Mesendoderm (in vitro differentiated cells): ENCODE measurements around the gene RPUSD3.
"Not testable (repeated sequence)": the region's sequence is repeated elsewhere in the genome, so short reads cannot be mapped to it uniquely, and the experiment has no call there.

ENCODE experiments used
- DNase-seq: peaks from one replicate; pipeline ENCODE4 v3.0.0; 2013
- H2AK5ac ChIP-seq: 2 replicates; pipeline ENCODE4 v1.6.1; 2013; ENCODE audit warnings: low read length, inconsistent platforms
- H2BK120ac ChIP-seq: 2 replicates; pipeline ENCODE4 v1.6.1; 2013; ENCODE audit warnings: low read depth, mild to moderate bottlenecking, low read length, moderate library complexity, mixed read lengths
- H2BK15ac ChIP-seq: replicated peaks from 2 replicates; pipeline ENCODE4 v1.6.1; 2013; ENCODE audit warnings: low read depth, mild to moderate bottlenecking, moderate library complexity
- H2BK5ac ChIP-seq: 2 replicates; pipeline ENCODE4 v1.6.1; 2013; ENCODE audit warnings: low read length, inconsistent platforms
- H3K18ac ChIP-seq: 2 replicates; pipeline ENCODE4 v1.6.1; 2013; ENCODE audit warnings: mild to moderate bottlenecking, low read length, mixed read lengths
- H3K23ac ChIP-seq: one replicate; pipeline ENCODE4 v1.6.1; 2013; ENCODE audit warnings: low read length
- H3K27ac ChIP-seq: 2 replicates; pipeline ENCODE4 v1.5.1; 2013; ENCODE audit warnings: low read depth, mild to moderate bottlenecking, inconsistent platforms, low read length, moderate library complexity
- H3K27me3 ChIP-seq: 2 replicates; pipeline ENCODE4 v1.6.1; 2013; ENCODE audit warnings: low read length, control low read depth, mild to moderate bottlenecking, inconsistent platforms; ENCODE audit not compliant: insufficient read depth, poor library complexity
- H3K36me3 ChIP-seq: 2 replicates; pipeline ENCODE4 v1.6.1; 2013; ENCODE audit warnings: low read length, inconsistent platforms; ENCODE audit not compliant: control insufficient read depth, insufficient read depth
- H3K4ac ChIP-seq: one replicate; pipeline ENCODE4 v1.6.1; 2013; ENCODE audit warnings: low read depth, mild to moderate bottlenecking, low read length, moderate library complexity
- H3K4me1 ChIP-seq: 2 replicates; pipeline ENCODE4 v1.6.1; 2013; ENCODE audit warnings: low read depth, low read length, inconsistent platforms; ENCODE audit not compliant: control insufficient read depth
- H3K4me2 ChIP-seq: 2 replicates; pipeline ENCODE4 v1.6.1; 2013; ENCODE audit warnings: low read length
- H3K4me3 ChIP-seq: 2 replicates; pipeline ENCODE4 v1.5.1; 2013; ENCODE audit warnings: mild to moderate bottlenecking, low read length
- H3K56ac ChIP-seq: one replicate; pipeline ENCODE4 v1.6.1; 2013; ENCODE audit warnings: low read length
- H3K79me1 ChIP-seq: 2 replicates; pipeline ENCODE4 v1.6.1; 2013; ENCODE audit warnings: low read length, inconsistent platforms
- H3K79me2 ChIP-seq: 2 replicates; pipeline ENCODE4 v1.6.1; 2013; ENCODE audit warnings: mild to moderate bottlenecking, low read length; ENCODE audit not compliant: control insufficient read depth, insufficient read depth
- H3K9ac ChIP-seq: 2 replicates; pipeline ENCODE4 v1.6.1; 2013; ENCODE audit warnings: low read length, inconsistent platforms
- H4K5ac ChIP-seq: one replicate; pipeline ENCODE4 v1.6.1; 2013; ENCODE audit warnings: low read length
- H4K8ac ChIP-seq: one replicate; pipeline ENCODE4 v1.6.1; 2013; ENCODE audit warnings: low read depth, mild to moderate bottlenecking, control low read depth, low read length, moderate library complexity
- WGBS: extraction: QIAGEN DNeasy Blood & Tissue Kit; methylation state at CpG from one replicate; pipeline ENCODE4 v1.1.7; 2013; ENCODE audit warnings: low lambda C conversion rate, missing lambda C conversion rate; ENCODE audit not compliant: insufficient coverage; ENCODE audit errors: extremely low coverage; 5-methylcytosine and 5-hydroxymethylcytosine counted together

Gene RPUSD3

GRCh38 chr3:9870978-9871377 is 27.2 kb upstream of the RPUSD3 start:
- H4K5ac ChIP-seq, result no peak overlapping the region
- no peak overlapping the region for H2BK120ac ChIP-seq
- no peaks in the 10 kb centered on the region for H3K79me1 ChIP-seq
- DNase-seq, result no peak
- no peaks in the 10 kb centered on the region for H3K36me3 ChIP-seq
- no peak overlapping the region for H3K27ac ChIP-seq
- H3K4ac ChIP-seq, result no peak overlapping the region
- H4K8ac ChIP-seq, result no peak overlapping the region
- no peak overlapping the region for H3K23ac ChIP-seq
- H3K18ac ChIP-seq, result no peak overlapping the region
- no peak overlapping the region for H2BK5ac ChIP-seq
- H2AK5ac ChIP-seq, result no peak overlapping the region
- no peak overlapping the region for H3K9ac ChIP-seq
- H3K4me2 ChIP-seq, result no peak overlapping the region
- H3K79me2 ChIP-seq, result no peaks in the 10 kb centered on the region
- no peaks in the 10 kb centered on the region for H3K4me1 ChIP-seq
- no peak overlapping the region for H3K56ac ChIP-seq
- no peak overlapping the region for H2BK15ac ChIP-seq
- no peak overlapping the region for H3K4me3 ChIP-seq
- WGBS, result no CpG with 5 or more reads among the region's 1 CpG
- no peaks in the 10 kb centered on the region for H3K27me3 ChIP-seq

DNA sequence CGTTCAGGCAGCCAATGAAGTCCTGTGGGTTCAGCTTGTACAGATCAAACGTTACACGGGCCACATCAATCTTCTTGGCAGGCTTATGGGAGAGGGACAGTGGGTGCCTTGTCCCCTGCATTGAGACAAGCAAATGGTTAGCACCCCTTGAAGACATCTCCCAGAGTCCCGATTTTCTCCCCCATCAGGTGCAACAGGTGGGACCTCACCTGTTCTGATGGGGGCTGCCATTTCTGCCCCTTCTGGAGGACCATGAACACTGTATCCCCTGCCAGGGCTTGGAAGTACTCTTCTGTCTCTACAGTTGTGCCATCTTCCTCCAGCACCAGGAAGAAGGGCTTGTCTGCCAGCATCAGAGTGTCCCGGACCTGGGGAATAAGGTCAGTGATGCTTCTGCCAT is 26.1 kb upstream of the RPUSD3 start:
- H4K5ac ChIP-seq, result no peak overlapping the region
- no peak overlapping the region for H2BK15ac ChIP-seq
- no peak overlapping the region for H3K56ac ChIP-seq
- H3K79me1 ChIP-seq, result no peaks in the 10 kb centered on the region
- H3K27ac ChIP-seq, result no peak overlapping the region
- H3K4me2 ChIP-seq, result no peak overlapping the region
- no peak overlapping the region for H2BK120ac ChIP-seq
- no peaks in the 10 kb centered on the region for H3K36me3 ChIP-seq
- H3K23ac ChIP-seq, result no peak overlapping the region
- H4K8ac ChIP-seq, result no peak overlapping the region
- H3K4me3 ChIP-seq, result no peak overlapping the region
- H2BK5ac ChIP-seq, result no peak overlapping the region
- H2AK5ac ChIP-seq, result no peak overlapping the region
- no peaks in the 10 kb centered on the region for H3K27me3 ChIP-seq
- no peak overlapping the region for H3K4ac ChIP-seq
- H3K9ac ChIP-seq, result no peak overlapping the region
- H3K18ac ChIP-seq, result no peak overlapping the region
- no peaks in the 10 kb centered on the region for H3K4me1 ChIP-seq
- no CpG with 5 or more reads among the region's 5 CpGs for WGBS
- H3K79me2 ChIP-seq, result no peaks in the 10 kb centered on the region
- DNase-seq, result no peak

DNA sequence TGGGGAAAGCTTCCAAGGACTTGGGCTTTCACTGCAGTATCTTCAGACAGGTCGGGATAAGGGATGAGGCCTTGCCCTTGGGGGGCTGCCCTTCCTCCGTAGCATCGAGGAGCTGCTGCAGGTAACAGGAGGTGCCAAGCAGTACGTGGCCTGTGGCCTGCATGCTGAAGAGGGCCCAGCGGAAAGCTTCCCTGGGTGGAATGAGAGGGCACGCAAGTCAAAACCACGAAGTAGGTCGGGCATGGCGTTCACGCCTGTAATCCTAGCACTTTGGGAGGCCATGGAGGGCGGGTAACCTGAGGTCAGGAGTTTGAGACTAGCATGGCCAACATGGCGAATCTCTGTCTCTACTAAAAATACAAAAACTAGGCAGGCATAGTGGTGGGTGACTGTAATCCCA is 23.3 kb upstream of the RPUSD3 start:
- H3K9ac ChIP-seq, result no peak overlapping the region
- no peak overlapping the region for H2BK15ac ChIP-seq
- no peak overlapping the region for H4K5ac ChIP-seq
- DNase-seq, result no peak
- no peak overlapping the region for H3K23ac ChIP-seq
- no peak overlapping the region for H3K56ac ChIP-seq
- no peak overlapping the region for H3K18ac ChIP-seq
- no peak overlapping the region for H3K27ac ChIP-seq
- no CpG with 5 or more reads among the region's 12 CpGs for WGBS
- no peak overlapping the region for H3K4ac ChIP-seq
- no peak overlapping the region for H2BK120ac ChIP-seq
- H2BK5ac ChIP-seq, result no peak overlapping the region
- no peak overlapping the region for H3K4me3 ChIP-seq
- no peaks in the 10 kb centered on the region for H3K79me2 ChIP-seq
- no peaks in the 10 kb centered on the region for H3K4me1 ChIP-seq
- H4K8ac ChIP-seq, result no peak overlapping the region
- H3K79me1 ChIP-seq, result no peaks in the 10 kb centered on the region
- H3K27me3 ChIP-seq, result no peaks in the 10 kb centered on the region
- no peaks in the 10 kb centered on the region for H3K36me3 ChIP-seq
- no peak overlapping the region for H3K4me2 ChIP-seq
- H2AK5ac ChIP-seq, result no peak overlapping the region

- WGBS, result no CpG with 5 or more reads among the region's 8 CpGs
- Histone ChIP-seq H3K56ac (no peak overlapping the region), H3K4me3 (no peak overlapping the region)
These were observed 22.8 kb upstream of the RPUSD3 start for GRCh38 chr3:9866639-9867038.

DNA sequence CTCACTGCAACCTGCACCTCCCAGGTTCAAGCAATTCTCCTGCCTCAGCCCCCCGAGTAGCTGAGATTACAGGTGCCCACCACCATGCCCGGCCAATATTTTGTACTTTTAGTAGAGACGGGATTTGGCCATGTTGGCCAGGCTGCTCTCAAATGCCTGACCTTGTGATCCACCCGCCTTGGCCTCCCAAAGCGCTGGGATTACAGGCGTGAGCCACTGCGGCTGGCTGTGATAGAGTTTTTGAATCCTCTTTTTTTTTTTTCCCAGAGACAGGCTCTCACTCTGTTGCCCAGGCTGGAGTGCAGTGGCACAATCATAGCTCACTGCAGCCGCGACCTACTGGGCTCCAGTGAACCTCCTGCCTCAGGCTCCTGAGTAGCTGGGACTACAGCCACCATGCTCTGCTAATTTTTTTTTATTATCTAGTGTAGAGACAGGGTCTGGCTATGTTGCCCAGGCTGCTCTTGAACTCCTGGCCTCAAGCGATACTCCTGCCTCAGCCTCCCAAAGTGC is 21.4 kb upstream of the RPUSD3 start:
- H3K4me1 ChIP-seq, H2BK15ac ChIP-seq, H3K4me3 ChIP-seq, H3K4ac ChIP-seq, H3K9ac ChIP-seq, H3K4me2 ChIP-seq, H3K79me1 ChIP-seq, H3K27me3 ChIP-seq, H2BK120ac ChIP-seq, H3K27ac ChIP-seq, H2AK5ac ChIP-seq, H3K23ac ChIP-seq, H3K56ac ChIP-seq, H3K18ac ChIP-seq, H2BK5ac ChIP-seq, H3K79me2 ChIP-seq, H4K8ac ChIP-seq, H4K5ac ChIP-seq, H3K36me3 ChIP-seq, DNase-seq: not testable (repeated sequence)
- no CpG with 5 or more reads among the region's 10 CpGs for WGBS

More at GRCh38 chr3:9866639-9867038, 22.8 kb upstream of the RPUSD3 start:
- H3K4me2 ChIP-seq, result no peak overlapping the region
- H3K27me3 ChIP-seq, result no peaks in the 10 kb centered on the region
- H2BK15ac ChIP-seq, result no peak overlapping the region
- no peak overlapping the region for H3K27ac ChIP-seq
- no peak overlapping the region for H4K5ac ChIP-seq
- H3K18ac ChIP-seq, result no peak overlapping the region
- no peaks in the 10 kb centered on the region for H3K79me1 ChIP-seq
- no peak overlapping the region for H3K9ac ChIP-seq
- H4K8ac ChIP-seq, result no peak overlapping the region
- H3K4ac ChIP-seq, result no peak overlapping the region
- DNase-seq, result no peak
- H3K36me3 ChIP-seq, result no peaks in the 10 kb centered on the region
- no peaks in the 10 kb centered on the region for H3K79me2 ChIP-seq
- no peak overlapping the region for H3K23ac ChIP-seq
- no peak overlapping the region for H2BK120ac ChIP-seq
- H2BK5ac ChIP-seq, result no peak overlapping the region
- no peaks in the 10 kb centered on the region for H3K4me1 ChIP-seq
- no peak overlapping the region for H2AK5ac ChIP-seq

- H3K4me3 ChIP-seq, result no peak overlapping the region
- H3K4me1 ChIP-seq, result no peaks in the 10 kb centered on the region
- no peak overlapping the region for H3K9ac ChIP-seq
- no peak overlapping the region for H3K4ac ChIP-seq
- no peak overlapping the region for H4K8ac ChIP-seq
- H2AK5ac ChIP-seq, result no peak overlapping the region
- H3K18ac ChIP-seq, result no peak overlapping the region
- H4K5ac ChIP-seq, result no peak overlapping the region
- H3K23ac ChIP-seq, result no peak overlapping the region
- no peak overlapping the region for H2BK15ac ChIP-seq
- H3K79me1 ChIP-seq, result no peaks in the 10 kb centered on the region
- H2BK120ac ChIP-seq, result no peak overlapping the region
- no peak overlapping the region for H2BK5ac ChIP-seq
- H3K56ac ChIP-seq, result no peak overlapping the region
- H3K36me3 ChIP-seq, result no peaks in the 10 kb centered on the region
- no CpG with 5 or more reads among the region's 16 CpGs for WGBS
- no peak for DNase-seq
- no peaks in the 10 kb centered on the region for H3K79me2 ChIP-seq
- no peak overlapping the region for H3K27ac ChIP-seq
- no peaks in the 10 kb centered on the region for H3K27me3 ChIP-seq
- no peak overlapping the region for H3K4me2 ChIP-seq
These were observed 20.6 kb upstream of the RPUSD3 start for GRCh38 chr3:9864200-9864927.
